HUES64 (cell line): Measurements from ENCODE around the gene SLC35B2.

Experiments used
- H3K27ac ChIP-seq: 2 replicates; pipeline ENCODE4 v1.7.0; 2013; ENCODE audit warnings: low read depth, low read length, inconsistent platforms
- H3K27me3 ChIP-seq: 2 replicates; pipeline ENCODE4 v1.6.1; 2013; ENCODE audit warnings: mild to moderate bottlenecking, low read length; ENCODE audit not compliant: insufficient read depth
- H3K36me3 ChIP-seq: 2 replicates; pipeline ENCODE4 v1.6.1; 2013; ENCODE audit warnings: mild to moderate bottlenecking, low read length; ENCODE audit not compliant: insufficient read depth
- H3K4me1 ChIP-seq: 2 replicates; pipeline ENCODE4 v1.6.1; 2013; ENCODE audit warnings: mild to moderate bottlenecking, low read length, moderate library complexity; ENCODE audit not compliant: insufficient read depth
- H3K4me3 ChIP-seq: 2 replicates; pipeline ENCODE4 v1.5.1; 2013; ENCODE audit warnings: mild to moderate bottlenecking, low read length, moderate library complexity
- H3K9ac ChIP-seq: 2 replicates; pipeline ENCODE4 v1.6.1; 2013; ENCODE audit warnings: mild to moderate bottlenecking, low read depth, low read length
- H3K9me3 ChIP-seq: 2 replicates; pipeline ENCODE4 v1.6.1; 2013; ENCODE audit warnings: low read depth, low read length; ENCODE audit not compliant: insufficient read depth
- WGBS: fragments of 150-250, 120-280 bp; methylation state at CpG from one replicate; pipeline ENCODE4 v1.1.7; 2013; ENCODE audit warnings: missing lambda C conversion rate; 5-methylcytosine and 5-hydroxymethylcytosine counted together

Gene SLC35B2

GRCh38 chr6:44222486-44223318 lies 34.6 kb downstream of the SLC35B2 start:
- no peaks in the 10 kb centered on the region for H3K27me3 ChIP-seq
- H3K9me3 ChIP-seq, result no peaks in the 10 kb centered on the region
- H3K9ac ChIP-seq, result peak overlapping the region; percentile 23; the same call in 1 of the 2 replicates
- peaks cover 50% of the 10 kb centered on the region for H3K4me1 ChIP-seq
- 7% methylated on average over 26 of the region's 26 CpGs for WGBS
- H3K36me3 ChIP-seq, result peaks cover 4% of the 10 kb centered on the region; the same call in 1 of the 2 replicates
- peak overlapping the region; percentile 62 for H3K4me3 ChIP-seq
- H3K27ac ChIP-seq, result peak overlapping the region; percentile 62; the same call in 1 of the 2 replicates

DNA sequence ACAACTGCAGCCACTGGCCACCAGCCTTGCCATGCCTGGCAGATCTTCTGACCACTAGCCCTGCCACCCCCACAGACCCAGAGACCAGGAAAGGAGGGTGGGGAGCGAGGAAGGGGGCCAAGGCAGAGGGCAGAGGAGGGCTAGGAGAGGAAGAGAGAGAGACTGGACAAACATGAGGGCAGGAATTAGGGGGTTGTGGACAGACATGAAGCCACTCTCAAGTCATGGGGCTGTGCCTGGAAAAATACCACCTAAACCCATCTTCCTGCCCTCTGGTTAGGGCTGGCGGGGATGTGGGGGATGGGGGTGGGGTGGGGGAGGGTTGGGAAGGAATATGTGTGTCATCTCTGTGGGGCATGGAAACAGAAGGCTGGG lies 35.4 kb downstream of the SLC35B2 start:
- peak overlapping the region; percentile 12; the same call in 1 of the 2 replicates for H3K27ac ChIP-seq
- H3K9ac ChIP-seq, result no peak overlapping the region
- H3K4me1 ChIP-seq, result peaks cover 57% of the 10 kb centered on the region
- no peaks in the 10 kb centered on the region for H3K36me3 ChIP-seq
- no peaks in the 10 kb centered on the region for H3K27me3 ChIP-seq
- H3K9me3 ChIP-seq, result no peaks in the 10 kb centered on the region
- H3K4me3 ChIP-seq, result no peak overlapping the region
- 57% methylated on average over 1 of the region's 2 CpGs for WGBS

- Histone ChIP-seq H3K4me3 (no peak overlapping the region), H3K9me3 (no peaks in the 10 kb centered on the region), H3K9ac (no peak overlapping the region), H3K27me3 (no peaks in the 10 kb centered on the region), H3K27ac (peak overlapping the region; percentile 12; the same call in 1 of the 2 replicates), H3K36me3 (no peaks in the 10 kb centered on the region), H3K4me1 (peaks cover 58% of the 10 kb centered on the region)
- WGBS, result 40% methylated on average over 3 of the region's 4 CpGs
Measured at GRCh38 chr6:44221291-44221960, 35.9 kb downstream of the SLC35B2 start.

GRCh38 chr6:44220913-44221290 lies 36.4 kb downstream of the SLC35B2 start:
- H3K27ac ChIP-seq, result no peak overlapping the region
- 93% methylated on average over 4 of the region's 4 CpGs for WGBS
- H3K27me3 ChIP-seq, result no peaks in the 10 kb centered on the region
- H3K4me3 ChIP-seq, result no peak overlapping the region
- no peaks in the 10 kb centered on the region for H3K9me3 ChIP-seq
- no peak overlapping the region for H3K9ac ChIP-seq
- H3K36me3 ChIP-seq, result no peaks in the 10 kb centered on the region
- H3K4me1 ChIP-seq, result peaks cover 54% of the 10 kb centered on the region

- Histone ChIP-seq H3K36me3 (no peaks in the 10 kb centered on the region), H3K4me3 (peak overlapping the region; percentile 54), H3K4me1 (peaks cover 49% of the 10 kb centered on the region), H3K9me3 (no peaks in the 10 kb centered on the region), H3K27ac (peak overlapping the region; percentile 99; the same call in 1 of the 2 replicates), H3K27me3 (no peaks in the 10 kb centered on the region), H3K9ac (peak overlapping the region; percentile 17; the same call in 1 of the 2 replicates)
- 56% methylated on average over 24 of the region's 28 CpGs for WGBS
Measured at GRCh38 chr6:44219815-44220784, 37.2 kb downstream of the SLC35B2 start.

- H3K36me3 ChIP-seq, result no peaks in the 10 kb centered on the region
- no peaks in the 10 kb centered on the region for H3K9me3 ChIP-seq
- peak overlapping the region; percentile 99 for H3K27ac ChIP-seq
- H3K27me3 ChIP-seq, result no peaks in the 10 kb centered on the region
- under 1% methylated on average over 44 of the region's 45 CpGs for WGBS
- peak overlapping the region; percentile 82 for H3K9ac ChIP-seq
- peak overlapping the region; percentile 54 for H3K4me3 ChIP-seq
- peaks cover 40% of the 10 kb centered on the region for H3K4me1 ChIP-seq
Measured at GRCh38 chr6:44219053-44219814, 38.1 kb downstream of the SLC35B2 start.

GRCh38 chr6:44217332-44218143 lies 39.8 kb downstream of the SLC35B2 start:
- peak overlapping the region; percentile 54; the same call in 1 of the 2 replicates for H3K4me3 ChIP-seq
- H3K9me3 ChIP-seq, result no peaks in the 10 kb centered on the region
- 32% methylated on average over 16 of the region's 16 CpGs for WGBS
- H3K4me1 ChIP-seq, result peaks cover 35% of the 10 kb centered on the region
- H3K9ac ChIP-seq, result peak overlapping the region; percentile 1
- H3K27ac ChIP-seq, result peak overlapping the region; percentile 43; the same call in 1 of the 2 replicates
- no peaks in the 10 kb centered on the region for H3K36me3 ChIP-seq
- H3K27me3 ChIP-seq, result no peaks in the 10 kb centered on the region

DNA sequence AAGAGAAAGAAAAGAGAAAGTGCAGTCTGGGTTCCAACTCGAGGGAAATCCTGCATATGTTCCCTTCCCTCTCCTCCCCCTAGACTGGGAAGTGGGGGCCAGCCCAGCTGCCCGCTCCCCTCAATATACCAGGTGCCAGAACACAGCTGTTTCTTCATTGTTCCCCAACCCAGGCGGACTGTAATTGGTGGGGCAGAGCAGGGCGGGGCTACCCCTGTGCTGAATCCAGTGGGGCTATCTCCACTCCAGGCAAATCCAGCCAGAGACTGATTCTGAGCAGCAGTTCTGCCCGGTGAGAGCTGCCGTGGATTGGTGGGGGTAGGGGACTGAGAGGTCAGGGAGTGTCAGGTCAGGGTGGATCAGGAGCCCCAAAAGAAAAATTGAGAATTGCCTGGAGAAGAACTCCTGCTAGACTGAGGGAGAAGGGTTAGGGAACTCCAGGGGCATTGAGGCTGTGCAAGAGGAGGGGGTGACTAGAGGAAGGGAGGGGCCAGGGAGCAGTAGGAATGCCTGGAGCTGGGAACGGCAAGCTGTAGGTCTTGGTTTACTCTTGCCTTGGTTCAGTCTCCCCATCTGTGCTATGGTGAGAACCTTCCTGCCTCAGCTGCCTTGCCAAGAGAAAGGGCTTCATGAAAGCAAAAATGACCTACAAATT lies 40.5 kb downstream of the SLC35B2 start, which contains the start of gene MYMX:
Gene MYMX, plus strand, starts transcription at position 250 of the 655 bp plus-strand sequence. CDS start 546 bp downstream, outside the sequence.
- Histone ChIP-seq H3K4me1 (peaks cover 29% of the 10 kb centered on the region), H3K27ac (peak within 1 kb of the TSS; percentile 43; the same call in 1 of the 2 replicates), H3K9me3 (no peaks in the 10 kb centered on the region), H3K27me3 (no peaks in the 10 kb centered on the region), H3K9ac (peak within 1 kb of the TSS; percentile 1), H3K36me3 (no peaks in the 10 kb centered on the region), H3K4me3 (peak within 1 kb of the TSS; percentile 28; the same call in 1 of the 2 replicates)
- 37% methylated on average over 6 of the region's 7 CpGs for WGBS

DNA sequence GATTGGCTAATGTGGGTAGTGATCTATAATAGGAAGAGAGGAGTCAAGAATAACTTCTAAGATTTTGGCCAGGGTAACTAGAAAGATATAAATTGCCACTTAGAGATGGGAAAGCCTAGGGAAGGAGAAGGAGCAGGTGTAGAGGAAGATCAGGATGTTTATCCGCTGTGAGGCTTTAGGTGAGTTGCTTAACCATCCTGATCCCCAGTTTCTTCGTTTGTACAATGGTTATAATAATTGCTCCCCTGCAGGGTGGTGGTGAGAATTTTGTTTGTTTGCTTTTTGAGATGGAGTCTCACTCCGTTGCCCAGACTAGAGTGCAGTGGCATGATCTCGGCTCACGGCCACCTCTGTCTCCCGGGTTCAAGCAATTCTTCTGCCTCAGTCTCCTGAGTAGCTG lies 43.0 kb downstream of the SLC35B2 start:
- Histone ChIP-seq H3K9ac (no peak overlapping the region), H3K36me3 (no peaks in the 10 kb centered on the region), H3K9me3 (no peaks in the 10 kb centered on the region), H3K27me3 (no peaks in the 10 kb centered on the region), H3K4me1 (peaks cover 23% of the 10 kb centered on the region), H3K4me3 (no peak overlapping the region), H3K27ac (no peak overlapping the region)
- WGBS, result 94% methylated on average over 6 of the region's 6 CpGs
